ENCODE results near the gene LRRFIP1. TPM values are rescaled to one million over a fixed set of nuclear protein-coding genes. Genes with fewer than 3 reads are reported as not detected.
A peak's percentile ranks its signal among the peaks of the same experiment; 100 is the strongest.

LRRFIP1 gene
- total and polyA plus RNA-seq, 2 of the 13 experiments (the other 11 are each of a cell fraction or from before 2014, with no cell fraction given), result 15.9 to 40.5 TPM

DNA sequence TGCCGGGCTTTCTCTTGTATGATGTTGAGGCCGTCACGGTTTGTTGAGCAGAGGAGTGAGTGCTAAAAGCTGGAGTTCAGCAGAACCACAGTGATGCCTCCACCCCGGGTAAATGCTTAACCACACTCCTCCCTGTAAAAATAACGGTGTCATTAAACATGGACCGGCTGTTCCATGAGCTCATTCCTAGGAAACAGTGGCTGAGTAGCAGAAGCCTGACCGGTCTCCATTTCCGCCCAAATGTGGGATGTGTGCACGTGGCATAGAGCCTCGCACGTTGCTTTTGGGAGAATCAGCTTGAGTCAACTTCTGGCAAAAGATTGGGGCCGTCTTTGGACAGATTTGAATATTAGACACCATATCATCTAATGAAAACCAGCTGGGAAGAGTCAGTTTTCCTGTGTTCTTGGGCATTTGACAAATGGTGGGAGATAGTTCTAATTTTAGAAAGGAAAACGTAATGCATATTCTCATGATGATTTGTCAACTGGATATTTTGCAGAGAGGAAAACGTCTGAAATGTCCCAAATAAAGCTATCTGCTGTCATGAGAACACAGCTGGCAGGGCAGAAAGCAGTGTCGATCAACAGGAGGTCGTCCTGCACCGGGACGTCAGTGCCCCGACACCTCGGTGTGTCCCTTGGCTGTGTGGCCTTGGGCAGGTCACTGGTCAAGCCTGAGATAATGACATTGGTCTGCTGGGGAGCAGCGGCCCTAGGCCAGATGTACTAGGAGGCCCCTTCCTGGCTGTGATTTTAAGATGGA is 42.4 kb downstream of the LRRFIP1 start (continued):
- TF ChIP-seq, protein P1, sequence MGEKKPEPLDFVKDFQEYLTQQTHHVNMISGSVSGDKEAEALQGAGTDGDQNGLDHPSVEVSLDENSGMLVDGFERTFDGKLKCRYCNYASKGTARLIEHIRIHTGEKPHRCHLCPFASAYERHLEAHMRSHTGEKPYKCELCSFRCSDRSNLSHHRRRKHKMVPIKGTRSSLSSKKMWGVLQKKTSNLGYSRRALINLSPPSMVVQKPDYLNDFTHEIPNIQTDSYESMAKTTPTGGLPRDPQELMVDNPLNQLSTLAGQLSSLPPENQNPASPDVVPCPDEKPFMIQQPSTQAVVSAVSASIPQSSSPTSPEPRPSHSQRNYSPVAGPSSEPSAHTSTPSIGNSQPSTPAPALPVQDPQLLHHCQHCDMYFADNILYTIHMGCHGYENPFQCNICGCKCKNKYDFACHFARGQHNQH (CRISPR knock-in tag; IDR thresholded peaks at IDR 0.05), result peak; percentile 50
- TF ChIP-seq TOE1 (CRISPR knock-in tag; IDR thresholded peaks at IDR 0.05), result 0 out of 2 replicates have a peak, but pooled peaks have one; percentile 43
- peak; percentile 68; the same call in 1 of the 2 replicates for TF ChIP-seq MXD4 (CRISPR knock-in tag; IDR thresholded peaks at IDR 0.05)
- no peak for TF ChIP-seq PAX8 (CRISPR knock-in tag; IDR thresholded peaks at IDR 0.05; ENCODE audit: borderline replicate concordance)
- peak; percentile 23; the same call in 1 of the 2 replicates for TF ChIP-seq SIX4 (CRISPR knock-in tag; IDR thresholded peaks at IDR 0.05)
- TF ChIP-seq POLR2G (IDR thresholded peaks at IDR 0.05; ENCODE audit: low read depth, low read length), result peak; percentile 35; the same call in 1 of the 2 replicates
- peak; percentile 57; the same call in 1 of the 2 replicates for TF ChIP-seq ZNF501 (CRISPR knock-in tag; IDR thresholded peaks at IDR 0.05)
- 0 out of 2 replicates have a peak, but pooled peaks have one; percentile 38 for TF ChIP-seq ZNF879 (CRISPR knock-in tag; IDR thresholded peaks at IDR 0.05)
- TF ChIP-seq, protein P2, sequence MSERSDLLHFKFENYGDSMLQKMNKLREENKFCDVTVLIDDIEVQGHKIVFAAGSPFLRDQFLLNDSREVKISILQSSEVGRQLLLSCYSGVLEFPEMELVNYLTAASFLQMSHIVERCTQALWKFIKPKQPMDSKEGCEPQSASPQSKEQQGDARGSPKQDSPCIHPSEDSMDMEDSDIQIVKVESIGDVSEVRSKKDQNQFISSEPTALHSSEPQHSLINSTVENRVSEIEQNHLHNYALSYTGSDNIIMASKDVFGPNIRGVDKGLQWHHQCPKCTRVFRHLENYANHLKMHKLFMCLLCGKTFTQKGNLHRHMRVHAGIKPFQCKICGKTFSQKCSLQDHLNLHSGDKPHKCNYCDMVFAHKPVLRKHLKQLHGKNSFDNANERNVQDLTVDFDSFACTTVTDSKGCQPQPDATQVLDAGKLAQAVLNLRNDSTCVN (CRISPR knock-in tag; IDR thresholded peaks at IDR 0.05; ENCODE audit: borderline replicate concordance), result peak; percentile 53; the same call in 1 of the 2 replicates
- TF ChIP-seq, protein P3, sequence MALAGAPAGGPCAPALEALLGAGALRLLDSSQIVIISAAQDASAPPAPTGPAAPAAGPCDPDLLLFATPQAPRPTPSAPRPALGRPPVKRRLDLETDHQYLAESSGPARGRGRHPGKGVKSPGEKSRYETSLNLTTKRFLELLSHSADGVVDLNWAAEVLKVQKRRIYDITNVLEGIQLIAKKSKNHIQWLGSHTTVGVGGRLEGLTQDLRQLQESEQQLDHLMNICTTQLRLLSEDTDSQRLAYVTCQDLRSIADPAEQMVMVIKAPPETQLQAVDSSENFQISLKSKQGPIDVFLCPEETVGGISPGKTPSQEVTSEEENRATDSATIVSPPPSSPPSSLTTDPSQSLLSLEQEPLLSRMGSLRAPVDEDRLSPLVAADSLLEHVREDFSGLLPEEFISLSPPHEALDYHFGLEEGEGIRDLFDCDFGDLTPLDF (CRISPR knock-in tag; IDR thresholded peaks at IDR 0.05), result peak; percentile 59; the same call in 1 of the 2 replicates
- 0 out of 2 replicates have a peak, but pooled peaks have one; percentile 35 for TF ChIP-seq ZNF350 (CRISPR knock-in tag; IDR thresholded peaks at IDR 0.05; ENCODE audit: borderline replicate concordance, low read depth)
- TF ChIP-seq FOXA1 (IDR thresholded peaks at IDR 0.05), result no peak
- 0 out of 2 replicates have a peak, but pooled peaks have one; percentile 11 for TF ChIP-seq FOXA1 (CRISPR knock-in tag; IDR thresholded peaks at IDR 0.05)
- peak; percentile 83 for TF ChIP-seq TBX2 (CRISPR knock-in tag; IDR thresholded peaks at IDR 0.05; ENCODE audit: borderline replicate concordance)
- TF ChIP-seq STAT5B (CRISPR knock-in tag; IDR thresholded peaks at IDR 0.05), result no peak
- TF ChIP-seq ZNF572 (CRISPR knock-in tag; IDR thresholded peaks at IDR 0.05), result no peak
- TF ChIP-seq, protein P4, sequence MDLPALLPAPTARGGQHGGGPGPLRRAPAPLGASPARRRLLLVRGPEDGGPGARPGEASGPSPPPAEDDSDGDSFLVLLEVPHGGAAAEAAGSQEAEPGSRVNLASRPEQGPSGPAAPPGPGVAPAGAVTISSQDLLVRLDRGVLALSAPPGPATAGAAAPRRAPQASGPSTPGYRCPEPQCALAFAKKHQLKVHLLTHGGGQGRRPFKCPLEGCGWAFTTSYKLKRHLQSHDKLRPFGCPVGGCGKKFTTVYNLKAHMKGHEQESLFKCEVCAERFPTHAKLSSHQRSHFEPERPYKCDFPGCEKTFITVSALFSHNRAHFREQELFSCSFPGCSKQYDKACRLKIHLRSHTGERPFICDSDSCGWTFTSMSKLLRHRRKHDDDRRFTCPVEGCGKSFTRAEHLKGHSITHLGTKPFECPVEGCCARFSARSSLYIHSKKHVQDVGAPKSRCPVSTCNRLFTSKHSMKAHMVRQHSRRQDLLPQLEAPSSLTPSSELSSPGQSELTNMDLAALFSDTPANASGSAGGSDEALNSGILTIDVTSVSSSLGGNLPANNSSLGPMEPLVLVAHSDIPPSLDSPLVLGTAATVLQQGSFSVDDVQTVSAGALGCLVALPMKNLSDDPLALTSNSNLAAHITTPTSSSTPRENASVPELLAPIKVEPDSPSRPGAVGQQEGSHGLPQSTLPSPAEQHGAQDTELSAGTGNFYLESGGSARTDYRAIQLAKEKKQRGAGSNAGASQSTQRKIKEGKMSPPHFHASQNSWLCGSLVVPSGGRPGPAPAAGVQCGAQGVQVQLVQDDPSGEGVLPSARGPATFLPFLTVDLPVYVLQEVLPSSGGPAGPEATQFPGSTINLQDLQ (CRISPR knock-in tag; IDR thresholded peaks at IDR 0.05), result no peak
- TF ChIP-seq ZNF264 (CRISPR knock-in tag; IDR thresholded peaks at IDR 0.05), result peak; percentile 56; the same call in 1 of the 2 replicates

All from HepG2 (cell line).